Measurements from ENCODE around the gene LSM14B.

The LSM14B gene

DNA sequence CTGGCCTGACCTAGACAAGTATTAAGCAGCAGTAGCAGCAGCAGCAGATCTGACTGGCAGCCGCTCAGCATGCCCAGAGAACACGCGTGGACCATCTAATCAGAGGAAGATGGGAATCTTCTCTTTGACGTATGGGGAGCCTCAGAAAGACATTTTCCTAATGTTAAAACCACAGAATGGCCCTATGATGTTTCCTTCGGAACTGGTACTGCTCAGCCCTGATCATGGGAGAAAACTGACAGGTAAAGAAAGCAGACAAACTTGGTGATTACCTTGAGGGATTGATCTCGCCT, 14.8 kb downstream of the LSM14B start:
- ATAC-seq (ENCODE audit: insufficient read depth, low read depth) (no peak), DNase-seq (no peak)
- H4K20me1 ChIP-seq (ENCODE audit: insufficient read depth, low read length): peaks cover 95% of the 10 kb centered on the region
- no peak overlapping the region for H2AFZ ChIP-seq (ENCODE audit: low read depth, low read length)
- no peak for TF ChIP-seq EZH2 (IDR thresholded peaks at IDR 0.05; ENCODE audit: borderline replicate concordance, low read depth, low read length, severe bottlenecking)
- TF ChIP-seq, protein P1, sequence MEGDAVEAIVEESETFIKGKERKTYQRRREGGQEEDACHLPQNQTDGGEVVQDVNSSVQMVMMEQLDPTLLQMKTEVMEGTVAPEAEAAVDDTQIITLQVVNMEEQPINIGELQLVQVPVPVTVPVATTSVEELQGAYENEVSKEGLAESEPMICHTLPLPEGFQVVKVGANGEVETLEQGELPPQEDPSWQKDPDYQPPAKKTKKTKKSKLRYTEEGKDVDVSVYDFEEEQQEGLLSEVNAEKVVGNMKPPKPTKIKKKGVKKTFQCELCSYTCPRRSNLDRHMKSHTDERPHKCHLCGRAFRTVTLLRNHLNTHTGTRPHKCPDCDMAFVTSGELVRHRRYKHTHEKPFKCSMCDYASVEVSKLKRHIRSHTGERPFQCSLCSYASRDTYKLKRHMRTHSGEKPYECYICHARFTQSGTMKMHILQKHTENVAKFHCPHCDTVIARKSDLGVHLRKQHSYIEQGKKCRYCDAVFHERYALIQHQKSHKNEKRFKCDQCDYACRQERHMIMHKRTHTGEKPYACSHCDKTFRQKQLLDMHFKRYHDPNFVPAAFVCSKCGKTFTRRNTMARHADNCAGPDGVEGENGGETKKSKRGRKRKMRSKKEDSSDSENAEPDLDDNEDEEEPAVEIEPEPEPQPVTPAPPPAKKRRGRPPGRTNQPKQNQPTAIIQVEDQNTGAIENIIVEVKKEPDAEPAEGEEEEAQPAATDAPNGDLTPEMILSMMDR (IDR thresholded peaks at IDR 0.05; ENCODE audit: borderline replicate concordance, extremely low read depth, low read length, poor library complexity, severe bottlenecking): no peak
- H3K4me2 ChIP-seq (ENCODE audit: insufficient read depth, low read length): no peak overlapping the region
- no peak overlapping the region for H3K27ac ChIP-seq (ENCODE audit: low read length)
- peaks cover 58% of the 10 kb centered on the region for H3K79me2 ChIP-seq (ENCODE audit: insufficient read depth, low read length)
- no peaks in the 10 kb centered on the region for H3K9me3 ChIP-seq (ENCODE audit: insufficient read depth, low read length, severe bottlenecking)
- no peaks in the 10 kb centered on the region for H3K27me3 ChIP-seq (ENCODE audit: insufficient read depth, low read length, poor library complexity)
- peaks cover 100% of the 10 kb centered on the region for H3K36me3 ChIP-seq (ENCODE audit: insufficient read depth, low read length)
- H3K4me1 ChIP-seq (ENCODE audit: insufficient read depth, low read length): peaks cover 25% of the 10 kb centered on the region
- no peak overlapping the region for H3K4me3 ChIP-seq (ENCODE audit: low read depth in 1 of 2, low read length in 2 of 2)
- no peak overlapping the region for H3K9ac ChIP-seq (ENCODE audit: low read depth, low read length)

DNA sequence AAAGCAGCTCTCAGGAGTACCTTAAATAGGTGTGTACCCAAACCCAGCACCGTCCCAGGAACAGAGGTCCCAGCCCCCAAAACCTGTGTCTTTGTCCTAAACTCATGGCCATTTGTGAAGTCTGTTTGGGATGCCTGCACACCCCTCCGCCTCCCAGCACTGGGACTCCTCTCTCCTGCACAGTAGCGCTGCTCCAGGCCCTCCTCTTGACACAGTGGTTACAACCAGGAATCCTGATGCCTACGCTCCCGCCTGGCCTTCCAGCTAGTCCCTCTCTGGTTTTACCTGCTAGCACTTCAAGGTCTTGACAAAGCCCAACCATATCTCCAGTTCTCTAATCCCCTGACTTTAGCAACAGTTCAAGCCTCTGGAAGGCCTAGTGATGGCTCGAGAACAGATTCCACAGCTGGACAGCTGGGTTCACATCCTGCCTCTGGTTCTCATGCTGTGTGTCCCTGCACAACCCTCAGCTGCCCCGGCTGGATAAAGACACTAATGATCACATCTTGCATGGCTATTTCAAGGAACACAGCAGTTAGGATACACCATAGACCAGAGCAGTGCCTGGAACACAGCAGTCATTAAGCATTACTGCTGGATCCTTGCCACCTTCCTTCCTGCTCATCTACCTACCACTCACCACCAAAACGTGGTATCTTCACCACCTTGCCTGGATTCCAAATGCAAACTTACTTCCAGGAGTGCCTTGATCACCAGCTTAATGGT, 15.4 kb downstream of the LSM14B start:
- Histone ChIP-seq H3K4me2 (ENCODE audit: insufficient read depth, low read length) (no peak overlapping the region), H3K27me3 (ENCODE audit: insufficient read depth, low read length, poor library complexity) (no peaks in the 10 kb centered on the region), H3K79me2 (ENCODE audit: insufficient read depth, low read length) (peaks cover 64% of the 10 kb centered on the region), H3K4me3 (ENCODE audit: low read depth in 1 of 2, low read length in 2 of 2) (no peak overlapping the region), H3K36me3 (ENCODE audit: insufficient read depth, low read length) (peaks cover 95% of the 10 kb centered on the region), H3K27ac (ENCODE audit: low read length) (no peak overlapping the region), H3K4me1 (ENCODE audit: insufficient read depth, low read length) (peaks cover 27% of the 10 kb centered on the region), H3K9me3 (ENCODE audit: insufficient read depth, low read length, severe bottlenecking) (no peaks in the 10 kb centered on the region), H3K9ac (ENCODE audit: low read depth, low read length) (no peak overlapping the region), H2AFZ (ENCODE audit: low read depth, low read length) (no peak overlapping the region), H4K20me1 (ENCODE audit: insufficient read depth, low read length) (peaks cover 95% of the 10 kb centered on the region)
- ATAC-seq (ENCODE audit: insufficient read depth, low read depth): no peak
- TF ChIP-seq EZH2 (IDR thresholded peaks at IDR 0.05; ENCODE audit: borderline replicate concordance, low read depth, low read length, severe bottlenecking): no peak
- TF ChIP-seq, protein P1 (IDR thresholded peaks at IDR 0.05; ENCODE audit: borderline replicate concordance, extremely low read depth, low read length, poor library complexity, severe bottlenecking): no peak
- DNase-seq: no peak

DNA sequence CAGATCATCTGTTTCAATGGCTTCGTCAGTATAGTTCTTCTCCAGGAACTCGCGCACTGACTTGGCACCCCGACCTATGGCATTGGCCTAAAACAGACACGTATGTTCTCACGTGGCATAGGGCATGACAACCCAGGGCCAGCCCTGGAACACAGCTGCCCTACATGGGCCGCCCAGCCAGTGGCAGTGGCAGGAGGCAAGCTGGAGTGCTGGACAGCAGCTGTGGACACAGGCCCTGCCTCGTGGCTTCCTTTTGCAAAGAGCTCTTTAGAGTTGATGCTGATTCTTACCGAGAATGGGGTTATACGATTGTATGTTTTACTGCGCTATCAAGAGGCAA, 15.9 kb downstream of the LSM14B start:
- no peak for ATAC-seq (ENCODE audit: insufficient read depth, low read depth)
- Histone ChIP-seq H3K4me2 (ENCODE audit: insufficient read depth, low read length) (no peak overlapping the region), H3K27me3 (ENCODE audit: insufficient read depth, low read length, poor library complexity) (no peaks in the 10 kb centered on the region), H2AFZ (ENCODE audit: low read depth, low read length) (no peak overlapping the region), H3K9me3 (ENCODE audit: insufficient read depth, low read length, severe bottlenecking) (no peaks in the 10 kb centered on the region), H3K9ac (ENCODE audit: low read depth, low read length) (no peak overlapping the region), H3K79me2 (ENCODE audit: insufficient read depth, low read length) (peaks cover 69% of the 10 kb centered on the region), H4K20me1 (ENCODE audit: insufficient read depth, low read length) (peaks cover 89% of the 10 kb centered on the region), H3K4me1 (ENCODE audit: insufficient read depth, low read length) (peaks cover 27% of the 10 kb centered on the region), H3K4me3 (ENCODE audit: low read depth in 1 of 2, low read length in 2 of 2) (no peak overlapping the region), H3K36me3 (ENCODE audit: insufficient read depth, low read length) (peaks cover 90% of the 10 kb centered on the region), H3K27ac (ENCODE audit: low read length) (no peak overlapping the region)
- TF ChIP-seq EZH2 (IDR thresholded peaks at IDR 0.05; ENCODE audit: borderline replicate concordance, low read depth, low read length, severe bottlenecking): no peak
- TF ChIP-seq, protein P1 (IDR thresholded peaks at IDR 0.05; ENCODE audit: borderline replicate concordance, extremely low read depth, low read length, poor library complexity, severe bottlenecking): no peak
- DNase-seq: no peak
